EH (cell line): ENCODE measurements around the gene FAM120A.
A peak's percentile ranks its signal among the peaks of the same experiment; 100 is the strongest.

Source experiments
- DNase-seq: peaks from one replicate; pipeline ENCODE4 v3.0.0-alpha.2; 2015; ENCODE audit warnings: low read depth

The FAM120A gene

DNA sequence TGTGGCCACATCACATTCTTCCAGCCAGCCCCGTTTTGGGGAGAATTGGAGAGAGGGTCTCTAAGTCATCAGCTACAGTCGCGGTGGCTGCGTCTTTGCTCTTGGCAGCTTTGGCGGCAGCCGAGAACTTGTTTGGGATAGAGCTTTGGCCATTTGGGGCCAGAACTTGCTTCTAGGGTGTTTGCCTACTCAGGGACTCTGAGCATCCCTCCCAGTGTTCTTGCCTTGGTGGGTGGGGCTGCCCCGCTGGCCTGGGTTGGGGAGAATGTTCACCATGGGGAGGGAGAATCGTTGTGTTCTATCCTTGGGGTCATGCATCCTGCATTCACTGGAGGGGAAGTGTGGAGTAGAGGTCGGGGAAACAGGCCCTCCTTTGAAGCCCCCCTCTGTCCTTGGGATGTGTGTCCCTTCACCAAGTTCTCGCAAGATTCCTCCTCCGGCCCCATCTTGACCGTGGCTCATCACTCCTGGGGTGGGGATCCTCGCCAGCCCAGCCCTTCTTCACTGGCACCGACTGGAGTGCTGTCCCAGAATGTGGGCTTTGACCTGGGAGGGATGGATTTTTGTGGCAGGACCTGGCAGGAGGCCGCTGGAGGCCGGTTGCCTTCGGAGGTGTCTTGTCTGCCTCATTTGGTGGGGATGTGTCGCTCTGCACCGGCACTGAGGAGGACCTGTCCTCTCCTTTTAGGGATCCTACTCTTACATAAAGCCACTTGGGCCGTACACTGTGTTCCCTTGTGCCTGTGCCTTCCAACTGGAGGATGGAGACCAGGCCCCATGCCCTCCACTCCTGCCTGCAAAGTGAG is 128.4 kb downstream of the FAM120A start:
- DNase-seq: no peak

DNA sequence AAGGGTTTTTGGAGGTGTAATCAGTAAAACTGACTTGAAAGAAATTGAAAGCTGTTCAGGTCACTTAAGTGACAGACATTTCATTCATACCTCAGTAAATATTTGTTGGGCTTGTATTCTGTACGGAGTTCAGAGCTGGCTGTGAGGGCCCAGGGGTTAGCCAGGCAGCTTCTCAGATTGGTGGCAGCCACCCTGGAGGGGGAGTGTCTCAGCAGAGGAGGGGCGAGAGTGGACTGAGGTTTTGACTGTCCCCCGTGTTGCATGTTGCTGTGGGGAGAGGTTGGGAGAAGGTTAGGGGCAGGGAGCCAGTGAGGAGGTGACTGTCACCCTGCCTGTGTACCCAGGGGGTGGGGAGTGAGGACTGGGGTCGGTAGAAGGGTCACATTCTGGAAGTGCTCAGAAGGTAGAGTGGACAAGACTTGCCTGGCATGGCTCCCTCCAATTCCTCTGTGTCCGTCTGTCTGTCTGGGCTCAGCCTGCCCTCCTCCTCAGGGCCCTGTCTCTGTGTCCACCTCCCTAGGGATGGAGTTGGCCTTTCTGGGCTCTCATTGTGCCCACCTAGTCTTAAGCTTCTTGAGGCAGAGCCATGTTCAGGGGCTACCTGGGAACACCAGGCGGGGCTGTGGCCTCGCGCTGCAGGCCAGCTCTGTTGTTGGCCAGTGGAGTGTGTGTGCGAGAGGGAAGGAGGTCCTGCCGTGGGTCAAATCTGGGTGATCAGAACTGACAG is 129.3 kb downstream of the FAM120A start:
- no peak for DNase-seq

DNA sequence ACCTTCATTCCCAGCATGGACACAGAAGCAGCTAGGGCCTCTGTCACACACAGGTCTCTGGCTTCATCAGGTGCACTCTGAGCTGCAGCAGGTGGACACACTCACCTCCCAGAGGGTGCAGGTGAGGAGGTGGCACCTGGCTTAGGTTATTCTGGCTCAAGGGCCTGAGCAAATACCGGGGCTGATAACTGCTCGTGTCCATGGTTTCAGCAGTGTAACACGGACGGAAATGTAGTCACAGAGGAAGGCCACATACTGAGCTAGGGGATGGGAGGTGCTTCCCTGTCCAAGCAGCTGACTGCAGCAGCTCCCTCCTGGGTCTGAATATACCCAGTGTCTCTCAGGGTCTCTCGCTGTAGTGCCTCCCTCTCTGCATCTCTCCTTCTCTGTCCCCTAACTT is 130.6 kb downstream of the FAM120A start:
- DNase-seq: no peak

DNA sequence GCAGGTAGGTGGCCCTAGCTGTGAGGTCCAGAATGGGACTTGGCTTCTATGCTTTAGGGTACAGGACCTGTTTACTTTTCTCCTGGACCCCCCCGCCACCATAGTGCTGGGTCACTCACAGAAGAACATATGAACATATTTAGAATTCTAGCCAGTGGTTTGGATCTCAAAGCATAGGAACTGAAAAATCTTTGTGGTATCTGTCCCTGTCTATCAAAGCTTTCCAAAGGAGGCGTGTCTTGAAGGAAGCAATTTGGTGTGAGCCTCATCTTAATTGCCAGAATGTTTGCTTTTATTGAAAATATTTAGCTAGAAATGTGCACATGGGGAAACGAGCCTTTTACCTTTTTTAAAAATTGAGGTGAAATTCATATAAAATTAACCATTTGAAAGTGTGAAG is 131.1 kb downstream of the FAM120A start:
- no peak for DNase-seq

GRCh38 chr9:93585259-93585658 is 133.8 kb downstream of the FAM120A start:
- no peak for DNase-seq

DNA sequence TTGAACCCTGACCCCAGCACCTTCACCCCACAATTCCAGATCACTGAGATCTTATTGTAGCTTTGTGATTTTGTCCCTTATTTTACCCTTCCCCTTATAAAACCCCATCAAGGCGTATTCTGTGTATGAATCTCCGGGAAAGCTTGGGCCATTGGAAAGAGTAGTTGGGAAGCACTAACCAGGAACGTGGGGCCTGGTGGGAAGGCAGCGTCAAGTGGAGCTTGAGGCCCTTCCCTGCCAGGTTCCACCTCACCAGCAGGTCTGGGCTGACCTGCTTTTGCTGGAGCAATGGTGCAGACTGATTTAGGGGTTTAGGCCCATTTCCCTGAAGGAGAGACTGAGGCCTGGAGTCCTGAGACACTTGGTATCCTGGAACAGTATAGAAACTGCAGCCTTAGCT is 134.2 kb downstream of the FAM120A start:
- DNase-seq: no peak

DNA sequence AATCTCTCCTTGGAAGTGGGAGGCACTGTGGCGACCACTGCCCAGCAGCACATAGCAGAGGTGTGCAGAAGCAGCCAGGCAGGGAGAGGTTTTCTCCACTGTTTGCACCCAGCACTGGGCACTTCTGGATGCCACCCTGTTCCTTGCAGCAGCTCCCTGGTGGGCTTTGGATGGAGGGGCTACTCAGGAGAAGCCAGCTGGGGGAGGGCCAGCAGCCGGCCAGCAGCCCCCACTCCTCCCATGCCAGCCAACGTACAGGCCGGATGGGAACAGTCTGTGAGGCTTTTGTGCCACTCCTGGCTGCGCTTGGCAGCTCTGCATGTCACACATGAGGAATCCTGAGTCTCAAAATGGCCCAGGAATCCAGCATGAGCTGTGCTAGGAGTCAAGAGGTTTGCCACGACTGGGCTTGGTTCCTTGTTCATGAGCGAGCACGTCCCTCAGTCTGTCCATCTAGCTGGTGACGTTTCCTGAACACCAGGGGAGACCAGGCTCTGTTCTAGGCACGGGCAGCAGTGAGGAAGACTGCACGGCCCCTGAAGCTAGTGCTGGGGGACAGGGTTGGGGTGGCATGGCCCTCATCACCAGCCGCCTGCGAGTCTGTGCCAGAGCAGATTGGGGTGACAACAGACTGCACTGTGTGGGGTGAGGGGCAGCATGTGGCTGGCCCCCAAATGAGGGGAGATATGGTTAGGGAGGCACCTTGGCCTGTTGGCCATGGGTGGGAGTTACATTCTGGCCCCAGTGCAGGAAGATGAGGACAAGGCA is 135.0 kb downstream of the FAM120A start:
- no peak for DNase-seq

GRCh38 chr9:93587284-93587650 is 135.8 kb downstream of the FAM120A start:
- no peak for DNase-seq

GRCh38 chr9:93587651-93588347 is 136.3 kb downstream of the FAM120A start:
- DNase-seq: no peak

GRCh38 chr9:93588641-93589609 is 137.4 kb downstream of the FAM120A start:
- peak; percentile 61 for DNase-seq

GRCh38 chr9:93589688-93590087 is 138.2 kb downstream of the FAM120A start:
- peak; percentile 67 for DNase-seq

DNA sequence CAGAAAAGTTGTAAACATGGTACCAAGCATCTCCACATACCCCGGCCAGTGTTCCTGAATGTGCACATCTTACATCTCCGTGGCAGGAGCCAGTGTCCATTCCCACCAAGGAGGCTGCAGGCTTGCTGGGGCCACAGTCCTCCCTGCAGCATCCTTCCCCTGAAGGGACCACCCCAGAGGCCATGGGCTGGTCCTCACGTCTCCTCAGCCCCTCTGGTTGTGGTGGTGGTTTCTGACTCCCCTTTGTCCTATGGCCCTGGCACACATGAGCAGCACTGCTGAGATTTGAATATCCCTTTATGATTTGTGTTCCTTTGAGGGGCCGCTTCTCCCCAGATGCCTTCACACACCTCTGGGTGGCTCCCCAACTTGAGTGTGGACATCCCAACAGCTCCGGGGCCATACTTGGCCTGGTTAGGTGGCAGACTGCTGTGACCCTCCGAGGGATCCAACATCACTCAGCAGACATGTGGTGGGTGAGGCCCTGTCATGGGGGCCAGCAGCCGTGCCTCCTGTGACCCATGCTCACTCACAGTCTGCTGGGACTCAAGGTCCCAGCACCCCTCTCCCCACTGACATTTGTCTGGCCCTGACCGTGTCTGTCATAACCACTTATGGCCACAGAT is 139.2 kb downstream of the FAM120A start:
- DNase-seq: no peak

- no peak for DNase-seq
These were observed 140.0 kb downstream of the FAM120A start for GRCh38 chr9:93591301-93592007.

DNA sequence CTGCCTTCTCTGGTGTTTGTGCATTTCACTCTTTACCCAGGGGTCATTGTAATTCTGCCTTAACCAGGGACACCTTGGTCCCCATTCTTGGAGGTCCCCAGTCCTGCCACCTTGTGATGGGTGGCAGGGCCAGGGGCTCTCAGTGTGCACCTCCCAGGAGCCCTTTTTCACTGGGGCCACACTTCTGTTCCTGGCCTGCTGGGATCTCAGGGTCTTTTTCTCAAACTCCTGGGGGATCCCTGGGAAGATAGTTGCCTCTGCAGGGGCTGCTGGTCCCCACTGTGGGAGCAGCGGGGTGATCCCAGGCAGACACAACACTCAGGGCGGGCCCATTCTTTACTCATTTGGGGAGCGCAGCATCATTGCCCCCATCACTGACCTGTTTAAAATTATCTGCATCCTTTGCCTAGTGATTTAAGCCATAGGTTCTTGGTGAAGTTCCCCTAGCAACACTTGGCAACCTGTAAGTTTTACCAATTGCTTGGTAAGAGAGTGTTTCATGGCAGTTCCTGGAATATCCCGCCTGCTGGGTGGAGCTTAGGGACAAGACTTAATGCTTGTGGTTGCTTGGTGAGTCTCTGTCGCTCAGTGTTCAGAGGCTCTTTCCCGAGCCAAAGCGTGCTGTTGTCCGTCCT is 140.6 kb downstream of the FAM120A start:
- peak; percentile 32 for DNase-seq

DNA sequence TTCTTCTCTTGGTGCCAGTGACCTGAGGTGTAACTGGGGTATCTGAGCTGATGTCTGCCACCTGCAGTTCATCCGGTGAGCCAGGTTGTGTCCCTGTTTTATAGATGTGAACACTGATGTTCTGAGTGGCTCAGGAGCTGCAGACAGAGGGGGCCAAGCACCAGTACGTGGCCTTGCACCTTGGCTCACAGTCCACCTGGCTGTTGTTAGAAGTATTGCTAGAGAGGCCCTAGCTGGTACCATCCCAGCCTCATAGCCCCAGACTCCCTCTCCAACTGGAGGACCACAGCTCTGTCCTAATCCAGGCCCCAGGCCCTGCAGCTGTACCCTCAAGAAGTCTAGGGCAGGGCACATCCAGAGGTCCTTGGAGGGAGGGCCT is 141.1 kb downstream of the FAM120A start:
- no peak for DNase-seq

DNA sequence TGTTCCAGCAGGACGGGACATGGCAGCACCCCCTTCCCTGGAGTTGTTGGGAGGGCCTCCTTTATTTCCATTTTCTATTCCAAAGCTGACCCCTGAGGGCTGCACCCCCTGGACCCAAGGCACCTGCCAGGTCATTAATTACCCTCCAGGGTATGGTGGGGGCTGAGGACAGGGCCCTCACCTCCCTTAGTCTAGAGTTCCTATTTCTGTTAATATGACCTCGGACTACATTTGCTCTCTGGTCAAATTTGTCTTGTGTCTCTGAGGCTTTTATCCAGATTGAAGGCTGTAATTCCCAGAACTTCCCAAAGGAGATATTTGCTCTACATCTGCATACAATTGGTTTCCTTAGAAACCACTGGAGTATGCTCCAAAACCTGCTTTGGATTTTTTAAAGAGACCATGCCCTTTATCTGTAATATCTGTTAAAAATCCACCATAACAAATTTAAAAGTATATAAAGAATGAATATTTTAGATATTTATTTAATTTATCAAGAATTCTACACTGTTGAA is 141.7 kb downstream of the FAM120A start:
- DNase-seq: peak; percentile 25

GRCh38 chr9:93594041-93594756 is 142.7 kb downstream of the FAM120A start:
- DNase-seq: peak; percentile 12

DNA sequence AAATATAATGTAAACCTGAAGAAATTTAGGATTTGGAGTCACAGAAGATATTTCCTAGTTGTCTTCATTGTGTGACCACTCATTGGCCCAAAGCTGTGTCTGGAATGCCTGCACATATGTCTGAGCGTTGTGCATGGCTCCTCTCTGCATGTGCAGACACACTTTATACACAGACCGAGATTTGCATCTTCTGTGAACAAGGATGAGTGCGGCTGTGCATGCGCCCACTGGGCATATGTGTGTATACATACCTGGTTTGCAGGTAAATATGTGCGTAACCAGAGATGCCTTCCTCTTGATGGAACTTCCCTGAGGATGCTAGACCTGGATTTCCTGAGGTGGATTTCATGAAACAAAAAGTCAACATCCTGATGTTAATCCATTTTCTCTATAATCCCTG is 144.0 kb downstream of the FAM120A start:
- DNase-seq: no peak
